Ecto neural progenitor cell (in vitro differentiated cells): ENCODE measurements around the gene SLC6A3.

Experiments
- DNase-seq: peaks from one replicate; pipeline ENCODE4 v3.0.0-alpha.2; 2018; ENCODE audit warnings: low spot score

The SLC6A3 gene

GRCh38 chr5:1420211-1421195, 24.7 kb downstream of the SLC6A3 start:
- no peak for DNase-seq

DNA sequence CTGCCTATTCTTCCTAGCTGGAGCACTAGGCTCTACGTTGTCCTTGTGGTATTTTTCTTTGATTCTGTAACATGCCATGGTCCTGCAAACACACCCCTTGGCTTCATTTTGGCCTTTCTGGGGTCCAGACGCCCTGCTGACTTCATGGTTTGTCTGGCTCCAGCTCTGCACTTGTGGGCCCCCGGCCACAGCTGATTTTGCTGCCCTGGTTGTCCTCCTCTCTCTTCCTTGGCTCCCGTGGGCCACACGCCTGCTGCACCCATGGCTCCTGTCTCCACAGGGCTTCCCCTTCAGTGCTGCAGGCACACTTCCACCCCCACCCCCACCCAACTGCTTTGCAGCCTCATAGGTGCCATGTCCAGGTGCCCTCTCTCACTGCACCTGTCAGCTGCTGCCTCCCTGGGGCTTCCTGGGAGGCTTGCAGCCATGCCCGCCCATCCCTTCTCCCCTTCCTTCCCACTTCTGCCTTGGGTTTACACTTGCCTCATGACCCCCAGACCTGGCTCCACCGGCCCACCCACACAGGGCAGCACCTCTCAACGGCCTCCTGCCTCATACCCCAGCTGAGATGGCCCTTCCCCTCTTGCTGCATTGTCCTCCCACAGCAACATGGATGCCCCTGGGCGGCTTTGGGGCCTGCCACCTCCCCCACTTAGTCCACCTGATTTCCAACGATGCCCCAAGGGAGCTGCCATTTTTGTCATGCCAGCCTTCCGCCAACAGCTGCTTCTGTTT, 25.6 kb downstream of the SLC6A3 start:
- no peak for DNase-seq

GRCh38 chr5:1418921-1419280, 26.3 kb downstream of the SLC6A3 start:
- DNase-seq, result no peak

DNA sequence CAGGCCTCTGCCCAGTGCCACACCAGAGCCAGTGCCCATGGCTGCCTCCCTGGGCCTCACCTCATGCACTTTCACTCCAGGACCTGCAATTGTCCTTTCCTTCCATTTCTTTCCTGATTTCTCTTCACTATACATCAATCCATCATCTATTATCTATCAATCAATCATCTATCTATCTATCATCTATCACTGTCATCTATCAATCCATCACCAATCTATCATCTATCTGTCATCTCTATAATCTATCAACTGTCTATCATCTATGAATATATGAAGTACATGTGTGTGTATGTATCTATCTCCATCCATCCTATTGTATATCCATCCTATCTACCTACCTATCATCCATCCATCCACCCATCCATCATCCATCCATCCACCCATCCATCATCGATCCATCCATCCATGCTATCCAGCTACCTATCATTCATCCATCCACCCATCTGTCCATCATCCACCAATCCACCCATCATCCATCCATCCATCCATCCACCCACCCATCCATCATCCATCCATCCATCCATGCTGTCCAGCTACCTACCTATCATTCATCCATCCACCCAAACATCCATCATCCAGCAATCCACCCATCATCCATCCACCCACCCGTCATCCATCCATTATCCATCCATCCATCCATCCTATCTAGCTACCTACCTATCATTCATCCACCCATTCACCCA, 26.9 kb downstream of the SLC6A3 start:
- DNase-seq, result no peak

DNA sequence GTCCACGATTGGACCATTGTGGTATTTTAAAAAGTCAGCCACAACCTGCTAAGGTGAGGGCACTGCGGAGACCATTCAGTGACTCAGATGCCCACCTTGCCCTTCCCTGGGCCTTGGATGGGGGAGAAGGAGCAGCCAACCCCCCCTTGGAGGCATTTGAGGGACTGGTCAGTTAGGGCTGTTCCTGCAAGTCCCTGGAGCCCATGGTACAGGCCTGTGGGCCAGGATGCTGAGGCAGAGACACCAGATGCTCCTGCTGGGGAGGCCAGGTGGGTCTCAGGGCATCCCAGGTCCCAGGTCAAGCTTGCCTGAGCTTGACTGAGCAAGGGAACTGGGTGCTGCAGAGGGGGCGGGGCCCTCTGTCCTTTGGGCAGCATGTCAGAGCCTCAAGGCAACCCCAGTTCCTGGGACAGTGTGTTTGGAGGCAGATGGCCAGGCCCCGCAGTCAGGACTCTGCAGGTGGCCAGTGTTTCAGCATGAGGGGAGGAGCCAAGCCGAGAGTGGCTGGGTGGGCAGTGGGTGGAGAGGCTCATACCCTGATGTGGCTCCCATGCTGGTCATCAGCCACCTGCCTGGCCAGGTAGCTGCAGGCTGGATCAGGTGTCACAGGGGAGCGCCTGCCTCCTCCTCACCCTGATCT, 27.5 kb downstream of the SLC6A3 start:
- no peak for DNase-seq

- no peak for DNase-seq
Measured at GRCh38 chr5:1416856-1417469, 28.3 kb downstream of the SLC6A3 start.

- DNase-seq, result no peak
Measured at GRCh38 chr5:1415626-1416360, 29.4 kb downstream of the SLC6A3 start.

DNA sequence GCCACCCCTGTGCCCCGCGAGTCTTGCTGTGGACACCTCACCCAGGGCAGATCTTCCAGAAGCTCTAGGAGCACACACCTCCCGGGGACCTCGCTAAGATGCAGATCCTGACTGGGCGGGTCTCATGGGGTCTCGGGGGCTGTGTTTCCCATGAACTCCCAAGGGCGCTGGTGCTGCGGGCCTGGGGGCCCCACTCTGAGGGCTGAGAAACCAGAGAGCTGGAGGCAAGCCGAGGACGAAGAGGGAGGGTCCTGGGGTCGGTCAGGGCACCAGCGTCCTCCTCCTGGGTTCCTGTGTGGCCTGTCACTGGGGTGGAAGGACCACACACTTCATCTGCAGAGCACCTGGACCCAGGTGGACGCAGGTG, 30.2 kb downstream of the SLC6A3 start:
- no peak for DNase-seq

GRCh38 chr5:1414311-1415058, 30.8 kb downstream of the SLC6A3 start:
- no peak for DNase-seq

GRCh38 chr5:1413611-1414241, 31.5 kb downstream of the SLC6A3 start:
- DNase-seq, result no peak

DNA sequence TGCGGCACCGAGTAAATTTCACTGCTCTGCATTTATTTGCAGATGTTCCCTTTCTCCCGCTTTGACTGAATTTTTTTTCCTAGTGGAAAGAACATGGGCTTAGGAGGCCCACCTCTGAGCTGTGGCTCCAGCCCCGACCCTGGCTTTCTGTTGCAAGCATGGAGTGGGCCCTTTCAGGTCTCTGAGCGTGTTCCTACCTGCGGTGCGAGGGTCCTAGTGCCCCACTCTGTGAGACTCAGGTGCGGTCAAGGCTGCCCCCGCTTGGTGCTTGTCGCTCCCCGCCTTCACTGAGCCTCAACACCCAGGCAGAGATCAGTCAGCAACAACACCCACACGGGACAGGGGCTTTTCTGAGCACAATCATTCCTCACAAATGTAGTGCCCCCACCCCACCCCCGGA, 32.0 kb downstream of the SLC6A3 start:
- no peak for DNase-seq

- no peak for DNase-seq
Measured at GRCh38 chr5:1412621-1413020, 32.6 kb downstream of the SLC6A3 start.

- DNase-seq, result no peak
Measured at GRCh38 chr5:1412163-1412562, 33.1 kb downstream of the SLC6A3 start.

- no peak for DNase-seq
Measured at GRCh38 chr5:1411099-1411498, 34.1 kb downstream of the SLC6A3 start.

DNA sequence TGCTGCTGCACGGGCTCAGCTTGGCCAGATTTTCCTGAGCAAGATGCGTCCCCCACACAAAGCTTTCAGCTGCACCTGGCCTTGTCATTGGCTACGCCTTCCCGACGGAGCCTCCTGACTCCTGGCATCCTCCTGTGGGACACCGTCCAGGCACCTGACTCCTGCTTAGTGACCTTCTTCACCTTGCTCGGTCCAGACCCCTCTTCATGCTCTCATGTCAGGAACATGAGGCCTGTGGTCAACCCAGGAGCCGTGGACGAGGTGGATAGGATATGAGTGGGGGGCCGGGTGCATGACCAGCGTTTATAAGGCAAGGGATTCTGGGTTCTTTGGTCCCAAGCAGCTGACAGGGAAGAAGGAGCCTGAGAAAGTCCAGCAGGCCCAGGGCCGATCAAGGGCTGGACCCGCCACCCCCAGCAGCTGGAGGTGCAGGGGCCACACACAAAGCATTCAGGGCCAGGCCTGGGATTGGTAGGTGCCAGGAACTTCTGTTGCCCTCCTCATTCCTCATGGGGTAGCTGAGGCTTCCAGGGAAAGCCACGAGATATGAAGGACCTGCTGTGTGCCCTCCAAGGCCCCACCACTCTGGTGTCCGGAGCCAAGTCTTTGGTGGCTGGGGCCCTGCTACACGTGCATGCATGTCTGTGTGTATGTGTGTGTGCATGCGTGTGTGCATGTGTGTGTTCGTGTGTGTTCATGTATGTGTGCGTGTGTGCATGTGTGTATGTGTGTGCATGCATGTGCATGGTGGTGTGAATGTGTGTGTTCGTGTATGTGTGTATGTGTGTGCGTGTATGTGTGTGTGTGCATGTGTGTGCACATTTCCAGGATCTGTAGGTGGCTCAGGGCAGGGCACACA, 34.9 kb downstream of the SLC6A3 start:
- no peak for DNase-seq

GRCh38 chr5:1409381-1410110, 35.7 kb downstream of the SLC6A3 start:
- peak; percentile 66 for DNase-seq

- no peak for DNase-seq
Measured at GRCh38 chr5:1406681-1407640, 38.3 kb downstream of the SLC6A3 start.
